GM19193 (cell line): Measurements from ENCODE around the gene MYO1C.

Source experiments
- POLR2A ChIP-seq: IDR thresholded peaks from 4 replicates; pipeline ENCODE4 v1.6.1; 2011; ENCODE audit not compliant: insufficient read depth, insufficient read length; ENCODE audit errors: extremely low read depth

The MYO1C gene

DNA sequence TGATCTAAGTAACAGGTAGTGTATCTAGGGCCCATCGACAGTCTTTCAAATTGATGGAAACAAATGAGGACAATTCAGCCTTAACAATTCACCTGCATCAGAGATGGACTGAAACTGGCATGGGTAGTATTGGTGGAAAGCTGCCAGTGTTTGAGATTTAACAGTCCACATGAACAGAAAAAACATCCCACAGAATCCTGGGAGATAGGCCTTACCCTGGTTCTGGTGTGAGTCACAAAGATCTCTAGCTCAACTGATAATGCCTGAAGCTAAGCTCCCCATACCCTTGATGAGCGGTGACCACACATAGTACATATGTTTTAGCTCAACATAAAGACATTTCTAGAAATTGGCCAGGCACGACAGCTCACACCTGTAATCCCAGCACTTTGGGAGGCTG, 58.3 kb downstream of the MYO1C start:
- no peak for TF ChIP-seq POLR2A

DNA sequence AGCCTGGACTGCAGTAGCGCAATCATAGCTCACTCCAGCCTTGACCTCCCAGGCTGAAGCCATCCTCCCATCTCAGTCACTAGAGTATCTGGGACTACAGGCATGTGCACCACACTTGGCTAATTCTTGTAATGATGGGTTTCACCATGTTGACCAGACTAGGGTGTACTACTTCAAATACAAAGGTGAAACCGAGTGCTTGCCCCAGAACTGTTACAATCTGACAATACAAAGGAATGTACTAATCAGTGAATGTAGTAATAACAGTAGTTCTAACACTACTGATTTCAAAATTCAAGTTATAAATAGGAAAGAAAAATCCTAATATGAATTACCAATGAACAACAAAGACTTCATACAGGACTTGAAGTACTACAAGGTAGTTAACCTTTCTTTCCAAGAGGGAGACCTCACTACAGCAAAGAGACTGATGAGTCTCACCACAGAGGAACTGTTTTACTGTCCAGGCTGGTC, 60.8 kb downstream of the MYO1C start:
- no peak for TF ChIP-seq POLR2A

DNA sequence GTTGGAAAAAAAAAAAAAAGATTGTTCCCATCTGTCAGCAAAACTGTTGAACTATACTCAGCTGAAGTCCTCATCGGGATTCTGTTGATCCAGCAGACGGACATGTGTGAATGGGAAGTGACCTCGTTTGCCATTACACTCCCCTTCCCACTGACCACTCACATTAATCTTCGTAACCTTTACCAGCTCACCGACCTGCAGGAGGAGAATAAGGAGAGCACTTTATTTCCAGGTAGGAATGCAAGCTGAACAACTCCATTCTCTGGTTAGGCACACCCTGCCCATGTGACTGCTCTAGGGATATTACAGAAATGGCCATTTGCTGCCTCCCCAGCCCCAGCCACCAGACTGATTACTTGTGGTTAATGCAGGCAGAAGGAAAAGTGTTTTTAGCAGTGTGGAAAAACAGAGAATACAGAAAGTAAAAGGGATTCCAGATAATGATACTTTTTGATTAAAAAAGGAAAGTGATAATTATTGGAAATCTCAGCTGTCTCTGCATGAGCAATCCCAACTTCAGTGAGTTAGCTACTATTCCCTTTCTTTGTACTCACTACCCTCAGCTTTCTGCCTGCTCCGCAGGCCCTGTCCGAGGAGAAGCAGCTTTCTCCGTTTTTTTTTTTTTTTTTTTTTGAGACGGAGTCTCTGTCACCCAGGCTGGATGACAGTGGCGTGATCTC, 68.9 kb downstream of the MYO1C start:
- no peak for TF ChIP-seq POLR2A

DNA sequence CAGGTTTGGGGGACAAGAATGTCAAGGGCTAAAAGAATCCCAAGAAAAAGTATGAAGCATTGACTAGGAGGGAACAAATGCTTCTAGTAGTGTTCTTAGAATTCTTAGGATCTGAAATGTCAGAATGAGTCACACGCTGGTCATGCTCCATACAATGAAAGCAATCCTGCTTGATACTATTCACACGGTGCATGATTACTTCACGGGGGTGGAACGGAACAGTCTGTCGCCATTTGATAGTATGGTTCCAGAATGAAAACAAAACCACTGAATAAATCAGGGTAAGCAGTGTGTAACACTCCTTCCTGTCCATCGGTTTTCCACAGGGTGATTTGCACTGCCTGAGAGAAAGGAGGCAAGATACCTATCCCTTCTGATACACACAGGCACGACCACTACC, 69.6 kb downstream of the MYO1C start:
- TF ChIP-seq POLR2A: no peak

DNA sequence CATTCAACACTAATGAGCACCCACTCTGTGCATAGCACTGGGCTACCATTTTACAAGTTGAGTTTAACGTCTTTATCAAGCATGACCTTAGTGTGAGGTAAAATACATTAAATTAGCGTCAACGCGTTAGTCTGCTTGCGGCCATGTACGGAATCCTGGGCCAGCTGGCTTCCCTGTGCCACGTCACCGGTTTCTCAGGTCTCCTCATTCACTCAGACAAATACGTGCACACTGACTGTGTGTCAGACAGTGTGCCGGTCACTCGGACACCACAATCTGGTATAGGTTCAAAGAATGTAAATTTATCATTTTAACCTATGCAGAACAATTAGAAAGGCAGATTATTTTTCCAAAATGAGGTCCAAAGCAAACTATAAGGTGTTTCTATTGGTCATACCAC, 71.0 kb downstream of the MYO1C start:
- no peak for TF ChIP-seq POLR2A

DNA sequence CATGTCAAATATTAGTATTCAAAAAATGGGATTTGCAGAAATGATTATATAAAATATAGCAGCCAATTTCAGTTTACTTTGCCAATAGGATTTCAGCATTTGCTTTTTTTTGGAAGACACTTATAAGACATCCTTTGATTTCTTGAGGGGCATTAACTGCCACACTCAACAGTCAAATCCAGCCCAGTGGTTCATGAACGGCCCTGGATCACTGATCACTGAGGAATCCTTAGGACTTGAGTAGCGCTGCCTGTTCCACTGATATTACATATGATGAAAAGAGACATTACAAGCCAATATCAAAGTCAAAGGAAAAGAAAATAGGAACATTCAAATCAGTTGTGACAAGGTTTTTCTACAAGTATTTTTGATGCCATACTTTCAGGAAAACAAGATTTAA, 71.5 kb downstream of the MYO1C start:
- TF ChIP-seq POLR2A: no peak

DNA sequence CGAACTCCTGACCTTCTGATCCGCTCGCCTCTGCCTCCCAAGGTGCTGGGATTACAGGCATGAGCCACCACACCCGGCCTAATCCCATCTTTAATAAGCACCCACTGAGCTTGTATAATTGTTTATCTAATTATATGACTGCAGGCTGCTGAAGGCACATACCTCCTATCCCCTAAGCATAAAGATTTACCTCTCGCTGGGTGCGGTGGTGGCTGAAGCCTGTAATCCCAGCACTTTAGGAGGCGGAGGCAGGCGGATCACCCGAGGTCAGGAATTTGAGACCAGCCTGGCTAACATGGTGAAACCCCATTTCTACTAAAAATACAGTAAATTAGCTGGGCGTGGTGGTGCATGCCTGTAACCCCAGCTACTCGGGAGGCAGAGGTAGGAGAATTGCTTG, 72.3 kb downstream of the MYO1C start:
- no peak for TF ChIP-seq POLR2A

DNA sequence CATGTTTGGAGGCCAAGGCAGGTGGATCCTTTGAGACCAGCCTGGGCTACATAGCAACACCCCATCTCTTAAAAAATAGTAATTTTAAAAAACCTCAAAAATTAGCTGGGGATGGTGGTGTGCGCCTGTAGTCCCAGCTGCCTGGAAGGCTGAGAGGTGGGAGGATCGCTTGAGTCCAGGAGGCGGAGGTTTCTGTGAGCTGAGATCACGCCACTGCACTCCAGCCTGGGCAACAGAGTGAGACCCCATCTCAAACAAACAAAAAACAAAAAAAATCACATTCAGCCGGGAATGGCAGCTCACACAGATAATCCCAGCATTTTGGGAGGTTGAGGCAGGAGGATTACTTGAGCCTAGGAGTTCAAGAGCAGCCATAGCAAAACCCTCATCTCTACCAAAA, 76.1 kb downstream of the MYO1C start:
- no peak for TF ChIP-seq POLR2A

DNA sequence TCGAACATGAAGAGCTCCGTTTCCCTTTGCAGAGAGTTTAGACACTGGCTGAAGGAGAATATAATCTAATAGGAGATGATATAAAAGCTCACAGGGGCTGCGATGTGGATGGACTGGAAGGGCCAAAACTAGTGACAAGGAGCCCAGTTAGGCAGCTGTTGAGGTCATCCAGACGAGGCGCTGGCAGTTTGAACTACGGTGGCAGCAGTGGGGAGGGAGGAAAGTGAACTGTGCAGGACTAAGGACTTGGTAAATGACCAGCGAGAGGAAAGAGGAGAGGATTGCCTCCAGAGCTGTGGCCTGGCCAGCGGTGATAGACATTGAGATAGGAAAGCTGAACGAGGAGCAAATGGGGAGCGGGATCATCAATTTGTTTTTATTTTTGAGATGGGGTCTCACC, 77.9 kb downstream of the MYO1C start:
- TF ChIP-seq POLR2A: no peak
